OCI-LY7 (cell line): Measurements from ENCODE around the gene AAK1. TPM values are rescaled to one million over a fixed set of nuclear protein-coding genes. Genes with fewer than 3 reads are reported as not detected.

ENCODE experiments used
- BruUV-seq: library from RNA; stranded (reverse); fragments of 400-500 nt; replicated peaks from 2 replicates; lab custom pipeline; 2021; lab: Mats Ljungman, UMichigan
- CTCF ChIA-PET: fragments of 300-600 bp; sonication (Branson Sonifier 250); formaldehyde crosslinking; loops from one replicate; lab custom pipeline; 2022; ENCODE audit warnings: antibody characterized with exemption; ENCODE audit not compliant: unreplicated experiment; lab: Charles Lee
- POLR2A ChIA-PET: fragments of 300-600 bp; sonication (Branson Sonifier 250); formaldehyde crosslinking; loops from one replicate; lab custom pipeline; 2022; ENCODE audit warnings: antibody characterized with exemption; lab: Charles Lee
- DNase-seq: peaks from one replicate; pipeline ENCODE4 v3.0.0-alpha.2; 2015; ENCODE audit warnings: low spot score
- H2AFZ ChIP-seq: fragments of 200-600 bp; sonication (generic), shearing (Covaris generic); 2 replicates; pipeline ENCODE4 v1.6.1; 2014; ENCODE audit warnings: mild to moderate bottlenecking, antibody characterized with exemption, low read length, moderate library complexity
- H3K27ac ChIP-seq: fragments of 200-600 bp; sonication (generic); 2 replicates; pipeline ENCODE4 v1.5.1; 2014; ENCODE audit warnings: mixed run types, low read depth, mild to moderate bottlenecking, moderate library complexity, low read length, inconsistent platforms; ENCODE audit not compliant: poor library complexity, severe bottlenecking
- H3K36me3 ChIP-seq: fragments of 200-600 bp; sonication (generic); 2 replicates; pipeline ENCODE4 v1.6.1; 2014; ENCODE audit warnings: mild to moderate bottlenecking, antibody characterized with exemption, low read length, moderate library complexity, mixed read lengths; ENCODE audit not compliant: insufficient read depth
- H3K4me1 ChIP-seq: fragments of 200-600 bp; sonication (generic); 2 replicates; pipeline ENCODE4 v1.5.1; 2014; ENCODE audit warnings: mild to moderate bottlenecking, low read length; ENCODE audit not compliant: insufficient read depth, poor library complexity, severe bottlenecking
- H3K4me2 ChIP-seq: fragments of 200-600 bp; sonication (generic); 2 replicates; pipeline ENCODE4 v1.6.1; 2014; ENCODE audit warnings: mild to moderate bottlenecking, low read length
- H3K4me3 ChIP-seq: fragments of 200-600 bp; sonication (generic); 2 replicates; pipeline ENCODE4 v1.5.1; 2014; ENCODE audit warnings: mild to moderate bottlenecking, low read depth, low read length; ENCODE audit not compliant: poor library complexity, severe bottlenecking
- H3K79me2 ChIP-seq: fragments of 200-600 bp; sonication (generic); 2 replicates; pipeline ENCODE4 v1.6.1; 2016; ENCODE audit warnings: low read depth, mild to moderate bottlenecking, low read length, moderate library complexity, mixed read lengths; ENCODE audit not compliant: insufficient read depth
- H3K9me2 ChIP-seq: fragments of 200-600 bp; sonication (generic); 2 replicates; pipeline ENCODE4 v1.6.1; 2016; ENCODE audit warnings: mild to moderate bottlenecking, low read length, mixed read lengths; ENCODE audit not compliant: insufficient read depth
- H3K9me3 ChIP-seq: fragments of 200-600 bp; sonication (generic); 2 replicates; pipeline ENCODE4 v1.6.1; 2014; ENCODE audit warnings: mild to moderate bottlenecking, mixed run types, low read length, mixed read lengths
- H4K20me1 ChIP-seq: fragments of 200-600 bp; sonication (generic); 2 replicates; pipeline ENCODE4 v1.6.1; 2014; ENCODE audit warnings: mild to moderate bottlenecking, antibody characterized with exemption, low read length, moderate library complexity, mixed read lengths; ENCODE audit not compliant: insufficient read depth
- EZH2phosphoT487 ChIP-seq: fragments of 200-600 bp; sonication (generic); IDR thresholded peaks from 2 replicates; pipeline ENCODE4 v1.6.1; 2018; ENCODE audit warnings: low read depth, borderline replicate concordance, mild to moderate bottlenecking, mixed run types, antibody characterized with exemption, low read length, moderate library complexity, mixed read lengths
- intact Hi-C: fragments of 100-400 bp; cut with micrococcal nuclease; formaldehyde crosslinking; loops from one replicate; pipeline ENCODE4 v1.10.0; 2022; ENCODE audit not compliant: unreplicated experiment
- total RNA-seq, 2 experiments: library from RNA; depleted of rRNA in 1 of 2; stranded (reverse); fragments of >200 nt in 1 of 2; shearing (Covaris generic) in 1 of 2; gene quantifications; 2 replicates each; pipeline ENCODE4 v1.2.3, GENCODE V29; 2014 to 2022
- TF ChIP-seq, protein P1 (sequence below): fragments of 200-600 bp; sonication (generic); conservative IDR thresholded peaks from 2 replicates; pipeline ENCODE4 v1.5.1; 2014; ENCODE audit warnings: mild to moderate bottlenecking, antibody characterized with exemption, low read length, moderate library complexity, mixed read lengths

The AAK1 gene
- total RNA-seq, 2 experiments from 2014 or later: 8.3 to 8.5 TPM

DNA sequence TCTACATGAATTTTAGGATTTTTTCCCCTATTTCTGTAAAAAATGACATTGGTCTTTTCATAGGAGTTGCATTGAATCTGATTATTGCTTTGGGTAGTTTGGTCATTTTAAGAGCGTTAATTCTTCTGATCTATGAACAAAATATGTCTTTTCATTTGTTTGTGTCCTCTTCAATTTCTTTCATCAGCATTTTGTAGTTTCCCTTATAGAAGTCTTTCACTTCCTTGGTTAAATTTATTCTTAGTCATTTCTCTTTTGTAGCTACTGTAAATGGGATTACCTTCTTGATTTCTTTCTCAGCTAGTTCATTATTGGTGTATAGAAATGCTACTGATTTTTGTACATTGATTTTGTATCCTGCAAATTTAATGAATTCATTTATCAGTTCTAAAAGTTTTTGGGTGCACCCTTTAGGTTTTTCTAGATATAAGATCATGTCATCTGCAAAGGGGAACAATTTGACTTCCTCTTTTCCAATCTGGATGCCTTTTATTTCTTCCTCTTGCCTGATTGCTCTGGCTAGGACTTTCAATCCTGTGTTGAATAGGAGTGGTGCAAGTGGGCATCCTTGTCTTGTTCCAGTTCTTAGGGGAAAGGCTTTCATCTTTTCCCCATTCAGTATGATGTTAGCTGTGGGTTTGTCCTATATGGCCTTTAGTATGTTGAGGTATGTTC lies 36.6 kb upstream of the AAK1 start:
- no peaks in the 10 kb centered on the region for H3K36me3 ChIP-seq
- no peaks in the 10 kb centered on the region for H3K9me3 ChIP-seq
- BruUV-seq: no TSS peak
- CTCF ChIA-PET: no interaction called here
- H3K4me1 ChIP-seq: no peaks in the 10 kb centered on the region
- no peaks in the 10 kb centered on the region for H3K79me2 ChIP-seq
- no peak overlapping the region for H3K4me2 ChIP-seq
- no peak overlapping the region for H3K4me3 ChIP-seq
- POLR2A ChIA-PET: interaction anchor here (1.5 kb wide), 1 partner anchor 10 kb away, joined by 4 read pairs; no protein-coding TSS in a partner anchor
- no peaks in the 10 kb centered on the region for H4K20me1 ChIP-seq
- intact Hi-C loops: no loop called here
- no peaks in the 10 kb centered on the region for H3K9me2 ChIP-seq
- H3K27ac ChIP-seq: no peak overlapping the region
- DNase-seq: no peak
- H2AFZ ChIP-seq: no peak overlapping the region
- TF ChIP-seq, protein P1, sequence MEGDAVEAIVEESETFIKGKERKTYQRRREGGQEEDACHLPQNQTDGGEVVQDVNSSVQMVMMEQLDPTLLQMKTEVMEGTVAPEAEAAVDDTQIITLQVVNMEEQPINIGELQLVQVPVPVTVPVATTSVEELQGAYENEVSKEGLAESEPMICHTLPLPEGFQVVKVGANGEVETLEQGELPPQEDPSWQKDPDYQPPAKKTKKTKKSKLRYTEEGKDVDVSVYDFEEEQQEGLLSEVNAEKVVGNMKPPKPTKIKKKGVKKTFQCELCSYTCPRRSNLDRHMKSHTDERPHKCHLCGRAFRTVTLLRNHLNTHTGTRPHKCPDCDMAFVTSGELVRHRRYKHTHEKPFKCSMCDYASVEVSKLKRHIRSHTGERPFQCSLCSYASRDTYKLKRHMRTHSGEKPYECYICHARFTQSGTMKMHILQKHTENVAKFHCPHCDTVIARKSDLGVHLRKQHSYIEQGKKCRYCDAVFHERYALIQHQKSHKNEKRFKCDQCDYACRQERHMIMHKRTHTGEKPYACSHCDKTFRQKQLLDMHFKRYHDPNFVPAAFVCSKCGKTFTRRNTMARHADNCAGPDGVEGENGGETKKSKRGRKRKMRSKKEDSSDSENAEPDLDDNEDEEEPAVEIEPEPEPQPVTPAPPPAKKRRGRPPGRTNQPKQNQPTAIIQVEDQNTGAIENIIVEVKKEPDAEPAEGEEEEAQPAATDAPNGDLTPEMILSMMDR: no peak
- no peak for TF ChIP-seq EZH2phosphoT487

DNA sequence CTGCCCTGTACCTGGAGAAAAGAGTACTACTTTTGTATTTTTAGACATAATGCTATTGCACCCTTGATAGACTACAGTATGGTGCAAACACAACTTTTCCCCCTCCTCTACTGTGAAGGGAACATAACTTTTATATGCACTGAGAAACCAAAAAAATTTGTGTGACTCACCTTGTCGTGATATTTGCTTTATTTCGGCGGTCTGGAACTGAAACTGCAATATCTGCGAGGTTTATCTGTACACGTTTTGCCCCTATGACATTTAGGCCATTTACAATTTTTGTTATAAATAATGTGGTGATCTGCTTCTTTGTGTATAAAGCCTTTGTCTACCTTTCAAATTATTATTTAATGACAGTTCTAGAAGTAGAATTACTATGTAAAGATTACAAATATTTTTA lies 34.4 kb upstream of the AAK1 start:
- no peaks in the 10 kb centered on the region for H3K4me1 ChIP-seq
- no peaks in the 10 kb centered on the region for H3K9me3 ChIP-seq
- TF ChIP-seq, protein P1: no peak
- TF ChIP-seq EZH2phosphoT487: no peak
- BruUV-seq: no TSS peak
- H3K79me2 ChIP-seq: no peaks in the 10 kb centered on the region
- CTCF ChIA-PET: no interaction called here
- no peak overlapping the region for H3K4me2 ChIP-seq
- POLR2A ChIA-PET: no interaction called here
- no peak for DNase-seq
- H2AFZ ChIP-seq: no peak overlapping the region
- H3K9me2 ChIP-seq: no peaks in the 10 kb centered on the region
- no peaks in the 10 kb centered on the region for H3K36me3 ChIP-seq
- H3K27ac ChIP-seq: no peak overlapping the region
- H3K4me3 ChIP-seq: no peak overlapping the region
- H4K20me1 ChIP-seq: no peaks in the 10 kb centered on the region
- intact Hi-C loops: no loop called here

DNA sequence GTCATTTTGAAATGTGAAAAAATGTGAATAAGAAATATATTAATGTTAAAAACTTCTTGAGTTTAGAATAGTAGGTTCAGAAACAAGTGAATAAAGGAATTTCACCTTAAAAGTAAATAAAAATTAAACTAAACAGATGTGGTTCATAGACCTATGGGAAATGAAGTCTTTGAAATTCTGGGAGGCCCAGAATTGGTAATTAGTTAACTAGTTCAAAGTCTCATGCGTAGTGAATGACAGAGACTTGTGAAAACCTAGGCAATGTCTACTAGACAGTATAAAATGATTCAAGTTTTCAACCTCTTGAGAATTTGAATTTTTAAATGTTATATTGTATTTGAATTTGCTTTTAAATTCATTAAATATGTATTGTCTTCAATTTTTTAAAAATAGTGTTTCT lies 32.6 kb upstream of the AAK1 start:
- H3K79me2 ChIP-seq: no peaks in the 10 kb centered on the region
- H3K4me1 ChIP-seq: no peaks in the 10 kb centered on the region
- TF ChIP-seq EZH2phosphoT487: no peak
- TF ChIP-seq, protein P1: no peak
- no peak overlapping the region for H3K4me3 ChIP-seq
- no peaks in the 10 kb centered on the region for H4K20me1 ChIP-seq
- H3K36me3 ChIP-seq: no peaks in the 10 kb centered on the region
- BruUV-seq: no TSS peak
- no peaks in the 10 kb centered on the region for H3K9me3 ChIP-seq
- no peak overlapping the region for H3K4me2 ChIP-seq
- no peak overlapping the region for H2AFZ ChIP-seq
- intact Hi-C loops: no loop called here
- CTCF ChIA-PET: no interaction called here
- POLR2A ChIA-PET: no interaction called here
- no peak for DNase-seq
- no peak overlapping the region for H3K27ac ChIP-seq
- no peaks in the 10 kb centered on the region for H3K9me2 ChIP-seq
